Melanocyte of skin (primary cell): ENCODE data around the gene SLC49A3. TPM values are rescaled to one million over a fixed set of nuclear protein-coding genes. Genes with fewer than 3 reads are reported as not detected.

Source experiments
- total RNA-seq, 2 donors: library from RNA; depleted of rRNA; stranded (reverse); fragments of >200 nt; gene quantifications; 2 replicates each; pipeline ENCODE4 v1.2.3, GENCODE V29; 2012

Gene SLC49A3
- total RNA-seq = 1 to 10 TPM; 4.3 to 5.9 TPM

DNA sequence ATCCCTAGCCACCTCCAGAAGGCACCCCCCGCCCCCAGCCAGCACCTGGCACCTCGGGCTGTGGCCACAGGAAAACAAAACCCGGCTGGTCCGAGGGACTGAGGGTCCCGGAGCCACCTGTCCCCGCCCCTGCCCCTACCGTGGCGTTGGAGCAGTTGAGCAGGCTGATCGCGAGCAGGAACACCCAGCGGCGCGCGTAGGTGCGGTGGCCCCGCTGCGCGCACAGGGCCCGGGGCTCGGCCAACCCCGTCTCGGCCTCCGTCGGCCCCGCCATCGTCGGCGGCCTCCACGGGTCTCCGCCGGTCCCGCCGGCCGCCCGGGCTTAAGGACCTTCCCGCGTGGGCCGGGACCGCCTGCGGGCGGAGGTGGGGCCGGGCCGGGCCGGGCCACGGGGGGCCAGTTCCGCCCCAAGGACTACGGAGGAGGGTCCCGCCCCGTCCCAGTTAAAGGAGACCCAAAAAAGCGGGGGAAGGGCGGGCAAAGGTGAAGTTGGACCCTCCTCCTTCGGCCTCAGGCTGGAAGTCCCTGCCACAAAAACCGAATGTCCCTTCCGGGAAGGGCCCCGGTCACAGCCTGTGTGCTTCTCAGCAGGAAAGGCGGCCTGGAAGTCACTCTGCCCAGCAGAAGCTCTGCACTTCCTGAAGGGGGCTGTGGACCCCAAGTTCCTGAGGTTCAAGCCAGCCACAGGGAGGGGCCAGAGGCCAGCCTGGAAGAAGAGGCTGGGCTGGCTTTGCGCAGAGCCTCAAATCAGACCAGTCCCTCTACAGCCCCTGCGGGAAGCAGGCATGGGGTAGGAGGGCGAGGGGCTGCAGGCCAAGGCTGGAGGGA lies at the start of gene SLC49A3:
TSS of gene SLC49A3 (minus strand) at position 298 of the 828 bp plus-strand sequence. CDS start at position 274, 24 bp downstream.

DNA sequence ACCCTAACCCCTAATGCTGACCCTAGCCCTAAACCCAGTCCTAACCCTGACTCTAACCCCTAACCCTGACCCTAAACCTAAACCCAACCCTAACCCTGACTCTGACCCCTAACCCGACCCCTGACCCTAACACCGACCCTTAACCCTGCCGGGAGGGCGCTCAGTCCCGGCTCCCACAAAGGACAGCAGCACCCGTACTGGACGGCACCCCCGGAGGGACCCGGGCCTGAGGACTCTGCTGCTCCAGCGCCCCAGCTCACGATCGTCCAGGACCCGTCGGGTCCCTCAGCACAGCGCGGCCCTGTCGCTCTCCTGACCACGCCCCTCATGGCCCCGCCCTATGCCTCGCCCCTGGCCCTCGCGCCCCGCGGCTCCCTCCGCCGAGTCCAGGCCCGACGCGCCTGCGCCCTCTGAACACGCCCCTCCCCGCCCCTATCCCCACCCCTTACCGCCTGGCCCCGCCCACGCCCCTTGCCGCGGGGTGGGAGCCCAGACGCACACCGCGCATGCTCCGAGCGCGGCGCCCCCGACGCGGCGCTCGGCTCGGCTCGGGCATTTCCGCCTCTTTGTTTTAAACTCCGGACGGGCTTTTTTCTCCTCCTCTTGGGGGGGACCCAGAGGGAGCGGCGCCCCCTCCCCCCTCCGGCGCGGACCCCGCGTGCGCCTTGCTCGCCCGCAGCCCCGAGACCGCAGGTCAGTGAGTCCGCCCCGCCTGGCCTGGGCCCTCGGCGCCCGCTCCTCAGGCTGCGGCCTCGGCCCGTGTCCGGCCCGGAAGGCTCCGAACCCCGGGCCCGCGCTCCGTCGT lies 16.5 kb upstream of the SLC49A3 start, which contains the start of gene PCGF3:
TSS of gene PCGF3 (plus strand) at position 555 of the 805 bp plus-strand sequence. CDS start 27,849 bp downstream, outside the sequence.

DNA sequence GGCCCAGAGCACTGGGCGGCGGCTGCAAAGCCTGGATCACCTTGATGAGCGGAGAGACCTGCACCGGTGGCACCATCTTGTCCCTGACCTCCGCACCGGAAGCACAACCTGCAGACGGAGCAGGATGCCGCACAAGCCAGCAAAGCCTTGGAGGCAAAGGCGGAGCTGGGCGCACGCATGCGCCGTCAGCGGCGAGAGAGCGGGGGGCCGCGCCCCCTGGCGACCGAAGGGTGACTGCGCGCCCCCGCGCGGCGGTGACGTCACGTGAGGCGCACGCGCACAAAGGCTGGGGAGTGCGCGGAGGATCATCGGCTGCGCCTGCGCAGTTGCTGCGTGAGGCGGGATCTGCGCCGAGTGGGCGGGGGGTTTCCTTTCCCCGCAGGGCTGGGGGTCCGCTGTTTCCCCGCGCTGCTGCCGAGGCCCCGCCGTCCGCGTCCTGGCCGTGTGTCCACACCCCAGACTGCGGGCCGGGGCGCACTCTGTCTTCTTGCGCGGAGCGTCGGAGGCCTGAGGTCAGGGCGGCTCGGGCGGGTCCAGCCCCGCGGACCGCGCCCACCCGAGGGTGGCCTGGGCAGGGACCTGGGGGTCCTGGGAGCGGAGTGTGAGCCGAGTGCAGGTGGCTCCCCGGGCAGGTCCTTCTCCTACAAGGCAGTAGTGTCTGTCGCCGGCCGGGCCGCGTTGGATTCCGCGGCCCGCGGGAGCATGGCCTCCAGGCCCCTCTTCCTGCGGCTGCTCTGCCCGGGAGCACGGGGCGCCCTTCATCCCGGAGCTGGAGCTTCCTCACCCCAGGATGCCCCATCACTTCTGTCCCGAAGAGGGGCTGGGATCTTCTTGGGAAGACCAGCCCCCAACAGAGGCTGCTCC lies 14.5 kb downstream of the SLC49A3 start, which contains the start of the genes ATP5ME and MYL5:
TSS of gene ATP5ME (minus strand) at position 105 of the 864 bp plus-strand sequence. CDS start at position 76, 29 bp downstream.
TSS of gene MYL5 (plus strand) at position 371 of the 864 bp plus-strand sequence. CDS start 3,485 bp downstream, outside the sequence.

Other genes with a start within 250 kb of the SLC49A3 start
- 10 to 100 TPM in 1 of 2 donors, 1 to 10 TPM in 1; 9.7 to 18.2 TPM for gene ZNF721, start 190.0 kb downstream of the SLC49A3 start, total RNA-seq
- gene PIGG, start 189.9 kb downstream of the SLC49A3 start, total RNA-seq = 10 to 100 TPM; 30.6 to 33.6 TPM
- gene TMEM271, start 112.9 kb downstream of the SLC49A3 start, total RNA-seq = not detected
- gene PDE6B, start 63.6 kb downstream of the SLC49A3 start, total RNA-seq = 1 to 10 TPM in 1 of 2 donors, under 1 TPM in 1; 0.67 to 2.8 TPM
- gene ATP5ME, start 14.9 kb downstream of the SLC49A3 start, total RNA-seq = 100 to 1,000 TPM; 102 to 135 TPM
- gene MYL5, start 14.6 kb downstream of the SLC49A3 start, total RNA-seq = 10 to 100 TPM in 1 of 2 donors, 1 to 10 TPM in 1; 5.3 to 24.8 TPM
- gene PCGF3, start 16.7 kb upstream of the SLC49A3 start, total RNA-seq = 10 to 100 TPM; 30.6 to 33.3 TPM
- gene CPLX1, start 137.0 kb upstream of the SLC49A3 start, total RNA-seq = not detected
- gene GAK, start 243.2 kb upstream of the SLC49A3 start, total RNA-seq = 10 to 100 TPM; 56.9 to 62.6 TPM
- gene TMEM175, start 243.3 kb upstream of the SLC49A3 start, total RNA-seq = 10 to 100 TPM; 13.0 to 18.6 TPM